ENCODE data around the gene KRT85. TPM values are rescaled to one million over a fixed set of nuclear protein-coding genes. Genes with fewer than 3 reads are reported as not detected.

KRT85 gene
- total RNA-seq, 2 donors from 2014 or later: not detected

GRCh38 chr12:52363111-52363679 is 4.1 kb downstream of the KRT85 start:
- TF ChIP-seq POLR2A (IDR thresholded peaks at IDR 0.05): no peak
- TF ChIP-seq CTCF (IDR thresholded peaks at IDR 0.05): no peak
- no peak for DNase-seq
- Histone ChIP-seq H3K36me3 (replicated peaks in 1 of 2; ENCODE audit: insufficient read depth in 1 of 2, low read depth in 2 of 2) (no peaks in the 10 kb centered on the region), H3K4me1 (peaks cover 7% of the 10 kb centered on the region), H3K4me3 (no peak overlapping the region), H3K27ac (no peak overlapping the region), H3K27me3 (no peaks in the 10 kb centered on the region), H3K9me3 (no peaks in the 10 kb centered on the region)
- intact Hi-C loops (cut with DNase I): no loop called here
- ATAC-seq: no peak
- WGBS, 2 donors: 90 to 94% methylated on average over 12 of the region's 12 CpGs

GRCh38 chr12:52362118-52362726 is 5.1 kb downstream of the KRT85 start:
- Histone ChIP-seq H3K27me3 (no peaks in the 10 kb centered on the region), H3K27ac (no peak overlapping the region), H3K9me3 (no peaks in the 10 kb centered on the region), H3K36me3 (replicated peaks in 1 of 2; ENCODE audit: insufficient read depth in 1 of 2, low read depth in 2 of 2) (no peaks in the 10 kb centered on the region), H3K4me3 (no peak overlapping the region), H3K4me1 (peaks cover 7% of the 10 kb centered on the region)
- no peak for ATAC-seq
- no peak for DNase-seq
- 89 to 94% methylated on average over 10 to 11 of the region's 11 CpGs for WGBS, 2 donors
- TF ChIP-seq CTCF (IDR thresholded peaks at IDR 0.05) (no peak), POLR2A (IDR thresholded peaks at IDR 0.05) (no peak)
- intact Hi-C loops (cut with DNase I): no loop called here

- intact Hi-C loops (cut with DNase I): no loop called here
- TF ChIP-seq CTCF (IDR thresholded peaks at IDR 0.05): no peak
- TF ChIP-seq POLR2A (IDR thresholded peaks at IDR 0.05): no peak
- H3K27me3 ChIP-seq: no peaks in the 10 kb centered on the region
- WGBS, 2 donors: 88 to 100% methylated on average over 1 of the region's 1 CpG
- no peaks in the 10 kb centered on the region for H3K36me3 ChIP-seq (replicated peaks in 1 of 2; ENCODE audit: insufficient read depth in 1 of 2, low read depth in 2 of 2)
- DNase-seq (no peak), ATAC-seq (no peak)
- H3K4me3 ChIP-seq: no peak overlapping the region
- no peak overlapping the region for H3K27ac ChIP-seq
- no peaks in the 10 kb centered on the region for H3K9me3 ChIP-seq
- H3K4me1 ChIP-seq: peaks cover 7% of the 10 kb centered on the region
Observed at GRCh38 chr12:52361553-52361952, 5.7 kb downstream of the KRT85 start.

- no peak for ATAC-seq
- TF ChIP-seq CTCF (IDR thresholded peaks at IDR 0.05) (no peak), POLR2A (IDR thresholded peaks at IDR 0.05) (no peak)
- intact Hi-C loops (cut with DNase I): no loop called here
- Histone ChIP-seq H3K4me1 (peaks cover 1% of the 10 kb centered on the region), H3K27ac (no peak overlapping the region), H3K36me3 (replicated peaks in 1 of 2; ENCODE audit: insufficient read depth in 1 of 2, low read depth in 2 of 2) (no peaks in the 10 kb centered on the region), H3K27me3 (no peaks in the 10 kb centered on the region), H3K4me3 (no peak overlapping the region), H3K9me3 (no peaks in the 10 kb centered on the region)
- peak; percentile 27 to 76 (median 51) for DNase-seq
- 48 to 54% methylated on average over 11 of the region's 13 CpGs for WGBS, 2 donors
Observed at GRCh38 chr12:52360663-52361271, 6.5 kb downstream of the KRT85 start.
